GM04504 (cell line): Measurements from ENCODE around the gene FAM24A.

Source experiments
- DNase-seq: peaks from one replicate; pipeline ENCODE4 v3.0.0-alpha.2; 2012; ENCODE audit warnings: low read depth

The FAM24A gene

GRCh38 chr10:122931088-122931906 is 20.9 kb downstream of the FAM24A start:
- no peak for DNase-seq

GRCh38 chr10:122939133-122939855 is 28.9 kb downstream of the FAM24A start:
- no peak for DNase-seq

- DNase-seq = no peak
Measured at GRCh38 chr10:122939856-122940543, 29.6 kb downstream of the FAM24A start.

GRCh38 chr10:122949296-122949695 is 38.9 kb downstream of the FAM24A start:
- DNase-seq = no peak

GRCh38 chr10:122953902-122954730 is 43.7 kb downstream of the FAM24A start, which contains the start of gene C10orf88:
Gene C10orf88 (minus strand): TSS chr10:122954227. CDS start chr10:122954178, 49 bp downstream.
- peak; percentile 97 for DNase-seq

- DNase-seq = no peak
Measured at GRCh38 chr10:122954731-122955050, 44.3 kb downstream of the FAM24A start.

- no peak for DNase-seq
Measured at GRCh38 chr10:122955892-122956291, 45.5 kb downstream of the FAM24A start.

- DNase-seq = no peak
Measured at GRCh38 chr10:122957474-122957873, 47.1 kb downstream of the FAM24A start.

GRCh38 chr10:122962405-122962804 is 52.0 kb downstream of the FAM24A start:
- DNase-seq = no peak
